Umbilical cord (tissue), 2 donors: ENCODE results near the gene SPATA31C2. TPM values are rescaled to one million over a fixed set of nuclear protein-coding genes. Genes with fewer than 3 reads are reported as not detected.
A peak's percentile ranks its signal among the peaks of the same experiment; 100 is the strongest.
"Not testable (repeated sequence)": the region's sequence is repeated elsewhere in the genome, so short reads cannot be mapped to it uniquely, and the experiment has no call there.

Source experiments
- DNase-seq: peaks from one replicate; pipeline ENCODE4 v3.0.0-alpha.2; 2015; ENCODE audit warnings: low spot score
- total RNA-seq: library from RNA; depleted of rRNA; stranded (reverse); fragments of >200 nt; gene quantifications from one replicate; pipeline ENCODE4 v1.2.3, GENCODE V29; 2014; ENCODE audit warnings: low replicate concordance; ENCODE audit not compliant: insufficient read depth

The SPATA31C2 gene
- total RNA-seq, 1 donor from 2014 or later: 0.96 TPM

- not testable (repeated sequence) for DNase-seq
Measured at GRCh38 chr9:88127700-88128300, 10.5 kb downstream of the SPATA31C2 start.

- not testable (repeated sequence) for DNase-seq
Measured at GRCh38 chr9:88123413-88123812, 14.9 kb downstream of the SPATA31C2 start.

GRCh38 chr9:88118121-88118520 is 20.2 kb downstream of the SPATA31C2 start:
- not testable (repeated sequence) for DNase-seq

- not testable (repeated sequence) for DNase-seq
Measured at GRCh38 chr9:88114968-88115612, 23.2 kb downstream of the SPATA31C2 start.

GRCh38 chr9:88114283-88114967 is 23.9 kb downstream of the SPATA31C2 start:
- not testable (repeated sequence) for DNase-seq

GRCh38 chr9:88113156-88114130 is 24.8 kb downstream of the SPATA31C2 start:
- DNase-seq: not testable (repeated sequence)

GRCh38 chr9:88110026-88110425 is 28.2 kb downstream of the SPATA31C2 start:
- DNase-seq: no peak

GRCh38 chr9:88108779-88109178 is 29.5 kb downstream of the SPATA31C2 start:
- DNase-seq: no peak

- DNase-seq: peak; percentile 56
Measured at GRCh38 chr9:88106492-88106891, 31.8 kb downstream of the SPATA31C2 start.

- DNase-seq: peak; percentile 68
Measured at GRCh38 chr9:88092797-88093331, 45.4 kb downstream of the SPATA31C2 start.

GRCh38 chr9:88090151-88090581 is 48.1 kb downstream of the SPATA31C2 start:
- DNase-seq: peak; percentile 91

GRCh38 chr9:88087906-88088305 is 50.4 kb downstream of the SPATA31C2 start:
- DNase-seq: no peak

GRCh38 chr9:88085476-88085875 is 52.8 kb downstream of the SPATA31C2 start:
- no peak for DNase-seq

- no peak for DNase-seq
Measured at GRCh38 chr9:88084357-88085183, 53.7 kb downstream of the SPATA31C2 start.

Other genes starting within 250 kb of the SPATA31C2 start
- 1.2 TPM for gene SPATA31C1, start 220.5 kb downstream of the SPATA31C2 start, total RNA-seq
- gene CDK20, start 163.9 kb downstream of the SPATA31C2 start, total RNA-seq: 2.2 TPM
- gene SPIN1, start 250.0 kb upstream of the SPATA31C2 start, total RNA-seq: 124 TPM